ENCODE results near the gene RNF166. TPM values are rescaled to one million over a fixed set of nuclear protein-coding genes. Genes with fewer than 3 reads are reported as not detected.

RNF166 gene
- total RNA-seq, 4 donors from 2014 or later = 19.5 to 27.8 (median 22.3) TPM

DNA sequence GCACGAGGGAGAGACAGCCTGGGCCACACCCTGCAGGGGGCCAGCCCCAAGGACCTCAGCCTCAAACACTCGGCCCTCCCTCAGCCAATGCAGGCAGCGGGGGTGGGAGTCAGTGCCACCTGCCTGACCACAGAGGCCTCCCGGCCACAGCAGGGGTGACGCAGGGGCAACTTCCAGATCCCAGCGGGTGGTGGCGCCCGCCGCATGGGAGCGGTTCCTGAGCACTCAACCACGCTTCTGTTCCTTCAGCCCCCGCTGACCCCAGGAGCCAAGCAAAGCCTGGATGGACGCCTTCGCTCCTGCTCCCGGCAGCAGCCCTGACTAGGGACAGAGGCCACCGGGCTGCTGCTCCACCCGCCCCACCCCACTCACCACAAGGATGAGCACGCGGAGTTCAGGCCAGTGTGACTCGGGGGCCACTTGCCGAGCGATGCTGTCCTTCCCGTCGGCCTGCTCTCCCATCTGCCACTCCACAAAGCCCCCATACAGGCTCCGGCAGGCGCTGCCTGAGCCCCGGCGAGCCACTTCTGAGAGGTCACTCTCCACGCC is 50.4 kb downstream of the RNF166 start:
- no peaks in the 10 kb centered on the region for H3K9me3 ChIP-seq
- H3K4me1 ChIP-seq = peaks cover 0 to 12% (median 9%) of the 10 kb centered on the region in 3 donors
- no peak for TF ChIP-seq POLR2AphosphoS5 (IDR thresholded peaks at IDR 0.05)
- no peak for TF ChIP-seq POLR2A (IDR thresholded peaks at IDR 0.05)
- no peak for TF ChIP-seq EP300 (IDR thresholded peaks at IDR 0.05)
- TF ChIP-seq, protein P1, sequence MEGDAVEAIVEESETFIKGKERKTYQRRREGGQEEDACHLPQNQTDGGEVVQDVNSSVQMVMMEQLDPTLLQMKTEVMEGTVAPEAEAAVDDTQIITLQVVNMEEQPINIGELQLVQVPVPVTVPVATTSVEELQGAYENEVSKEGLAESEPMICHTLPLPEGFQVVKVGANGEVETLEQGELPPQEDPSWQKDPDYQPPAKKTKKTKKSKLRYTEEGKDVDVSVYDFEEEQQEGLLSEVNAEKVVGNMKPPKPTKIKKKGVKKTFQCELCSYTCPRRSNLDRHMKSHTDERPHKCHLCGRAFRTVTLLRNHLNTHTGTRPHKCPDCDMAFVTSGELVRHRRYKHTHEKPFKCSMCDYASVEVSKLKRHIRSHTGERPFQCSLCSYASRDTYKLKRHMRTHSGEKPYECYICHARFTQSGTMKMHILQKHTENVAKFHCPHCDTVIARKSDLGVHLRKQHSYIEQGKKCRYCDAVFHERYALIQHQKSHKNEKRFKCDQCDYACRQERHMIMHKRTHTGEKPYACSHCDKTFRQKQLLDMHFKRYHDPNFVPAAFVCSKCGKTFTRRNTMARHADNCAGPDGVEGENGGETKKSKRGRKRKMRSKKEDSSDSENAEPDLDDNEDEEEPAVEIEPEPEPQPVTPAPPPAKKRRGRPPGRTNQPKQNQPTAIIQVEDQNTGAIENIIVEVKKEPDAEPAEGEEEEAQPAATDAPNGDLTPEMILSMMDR (IDR thresholded peaks at IDR 0.05) = no peak
- H3K36me3 ChIP-seq = peaks cover 0 to 72% of the 10 kb centered on the region in 2 donors
- ATAC-seq = no peak
- H3K4me3 ChIP-seq = no peak overlapping the region
- 80% methylated on average over 7 of the region's 29 CpGs; no CpG with 5 or more reads in 1 of the 2 donors for WGBS, 2 donors (ENCODE audit: low coverage in 1 of 2)
- peaks cover 23% of the 10 kb centered on the region for H3K27me3 ChIP-seq
- H3K27ac ChIP-seq = no peak overlapping the region

DNA sequence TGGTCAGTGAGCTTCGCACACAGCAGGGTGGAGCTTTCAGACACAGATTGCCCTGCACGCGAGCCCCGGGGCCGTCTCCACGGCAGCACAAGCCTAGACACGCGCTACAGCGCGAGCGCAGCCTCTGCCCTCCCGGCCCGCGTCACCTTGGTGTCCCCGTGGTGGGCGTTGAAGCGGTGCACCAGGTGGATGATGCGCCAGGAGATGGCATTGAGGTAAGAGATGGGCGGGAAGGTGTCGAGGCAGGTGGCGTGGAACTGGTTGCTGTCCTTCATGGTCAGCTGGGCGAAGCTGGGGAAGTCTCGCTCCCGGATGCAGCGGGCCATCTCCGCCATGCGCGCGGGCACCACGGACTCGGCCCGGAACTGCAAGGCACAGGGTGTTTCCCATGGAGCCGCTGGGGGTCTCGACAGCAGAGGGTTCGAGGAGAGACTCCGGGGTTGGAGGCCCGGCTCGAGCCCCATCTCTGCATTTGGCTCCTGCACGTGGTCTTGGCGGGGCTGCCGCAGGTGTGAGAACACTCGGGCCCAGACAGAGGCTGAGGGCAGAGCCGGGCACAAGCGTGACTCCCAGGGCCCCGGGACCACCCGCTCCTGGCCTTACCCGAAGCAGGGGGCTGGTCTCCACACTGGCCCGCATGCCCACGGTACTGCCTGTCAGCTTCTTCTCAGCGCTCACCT is 51.0 kb downstream of the RNF166 start:
- H3K4me1 ChIP-seq = peaks cover 0 to 18% (median 9%) of the 10 kb centered on the region in 3 donors
- no peaks in the 10 kb centered on the region for H3K9me3 ChIP-seq
- WGBS, 2 donors (ENCODE audit: low coverage in 1 of 2) = 94% methylated on average over 31 of the region's 50 CpGs; no CpG with 5 or more reads in 1 of the 2 donors
- H3K27ac ChIP-seq = no peak overlapping the region
- H3K27me3 ChIP-seq = peaks cover 29% of the 10 kb centered on the region
- H3K4me3 ChIP-seq = no peak overlapping the region
- H3K36me3 ChIP-seq = peaks cover 0 to 72% of the 10 kb centered on the region in 2 donors
- TF ChIP-seq EP300 (IDR thresholded peaks at IDR 0.05) (no peak), POLR2AphosphoS5 (IDR thresholded peaks at IDR 0.05) (no peak), POLR2A (IDR thresholded peaks at IDR 0.05) (no peak)
- TF ChIP-seq, protein P1 (IDR thresholded peaks at IDR 0.05) = no peak
- ATAC-seq = no peak

DNA sequence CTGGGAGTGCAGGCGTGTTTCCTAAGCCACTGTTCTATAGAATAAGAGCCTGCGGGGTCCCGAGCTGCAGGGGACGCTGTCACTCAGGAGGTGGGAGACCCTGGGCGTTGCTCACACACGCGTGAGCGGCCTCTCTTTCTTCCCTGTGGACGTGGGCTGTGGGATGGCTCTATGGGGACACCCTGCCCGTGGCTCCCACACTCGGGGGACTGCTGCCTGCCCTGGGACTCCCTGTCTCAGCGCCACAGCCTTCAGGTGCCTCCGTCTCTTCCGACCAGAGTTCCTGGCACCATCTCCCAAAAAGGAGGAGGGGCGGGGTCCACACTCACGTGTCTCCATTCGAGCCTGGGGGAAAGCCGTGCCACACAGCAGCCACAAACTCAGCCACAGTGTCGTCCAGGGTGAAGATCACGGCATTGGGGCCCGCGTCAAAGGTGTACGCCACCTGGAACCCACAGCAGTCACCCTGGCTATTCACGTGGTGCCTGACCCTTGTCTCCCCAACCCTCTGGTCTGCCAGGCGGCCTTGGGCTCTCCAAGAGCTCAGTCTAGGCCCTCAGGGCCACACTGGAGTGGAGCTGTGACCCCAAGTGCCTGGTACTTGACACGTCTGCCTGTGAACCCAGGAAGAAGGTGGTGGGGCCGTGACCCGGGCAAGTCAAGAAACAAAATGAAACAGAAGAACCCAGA is 51.7 kb downstream of the RNF166 start:
- 88 to 95% methylated on average over 4 to 17 of the region's 28 CpGs for WGBS, 2 donors (ENCODE audit: low coverage in 1 of 2)
- Histone ChIP-seq H3K9me3 (no peaks in the 10 kb centered on the region), H3K27ac (no peak overlapping the region), H3K4me1 (peaks cover 0 to 25% (median 9%) of the 10 kb centered on the region in 3 donors), H3K36me3 (peaks cover 0 to 72% of the 10 kb centered on the region in 2 donors), H3K27me3 (peaks cover 29% of the 10 kb centered on the region), H3K4me3 (no peak overlapping the region)
- TF ChIP-seq, protein P1 (IDR thresholded peaks at IDR 0.05) = no peak
- TF ChIP-seq POLR2AphosphoS5 (IDR thresholded peaks at IDR 0.05) = no peak
- TF ChIP-seq EP300 (IDR thresholded peaks at IDR 0.05) = no peak
- no peak for TF ChIP-seq POLR2A (IDR thresholded peaks at IDR 0.05)
- ATAC-seq = no peak

DNA sequence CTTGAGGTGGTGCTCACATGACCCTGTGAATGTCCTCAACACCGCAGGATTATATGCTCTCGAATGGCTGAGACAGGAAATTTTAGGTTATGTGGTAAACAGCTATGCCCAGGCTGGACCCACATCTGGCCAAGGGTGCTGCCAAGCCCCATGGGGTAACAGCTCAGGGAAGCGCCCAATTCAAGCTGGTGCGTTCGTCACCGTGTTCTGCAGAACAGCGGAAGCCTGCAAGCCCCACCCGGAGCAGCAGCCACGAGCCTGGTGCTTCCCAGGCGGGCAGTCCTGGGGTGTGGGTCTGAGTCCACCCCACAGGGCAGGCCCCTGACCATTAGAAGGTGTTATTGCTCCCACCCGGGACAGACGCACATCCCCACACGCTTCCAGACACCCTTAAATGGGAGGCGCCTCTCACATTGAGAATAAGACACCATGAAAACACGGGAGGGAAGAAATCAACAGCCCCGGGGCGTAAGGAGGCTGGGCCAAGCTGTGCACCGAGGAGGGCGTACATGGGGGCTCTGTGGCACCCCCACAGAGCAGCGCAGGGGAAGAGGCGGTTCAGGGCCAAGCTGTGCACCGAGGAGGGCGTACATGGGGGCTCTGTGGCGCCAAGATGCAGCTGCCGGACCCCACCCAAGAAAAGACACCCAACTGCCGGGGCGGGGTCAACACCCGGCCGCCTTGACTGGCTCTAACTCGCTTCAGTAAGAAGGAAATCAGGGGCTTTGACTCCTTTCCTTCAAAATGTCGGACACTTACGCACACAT is 52.4 kb downstream of the RNF166 start:
- Histone ChIP-seq H3K36me3 (peaks cover 0 to 72% of the 10 kb centered on the region in 2 donors), H3K27ac (no peak overlapping the region), H3K4me1 (peaks cover 0 to 29% (median 9%) of the 10 kb centered on the region in 3 donors), H3K9me3 (no peaks in the 10 kb centered on the region), H3K4me3 (no peak overlapping the region), H3K27me3 (peaks cover 29% of the 10 kb centered on the region)
- 79 to 90% methylated on average over 4 to 13 of the region's 32 CpGs for WGBS, 2 donors (ENCODE audit: low coverage in 1 of 2)
- no peak for TF ChIP-seq EP300 (IDR thresholded peaks at IDR 0.05)
- TF ChIP-seq POLR2A (IDR thresholded peaks at IDR 0.05) = no peak
- TF ChIP-seq, protein P1 (IDR thresholded peaks at IDR 0.05) = no peak
- TF ChIP-seq POLR2AphosphoS5 (IDR thresholded peaks at IDR 0.05) = no peak
- no peak for ATAC-seq
